HepG2 (cell line): ENCODE data around the gene CD83. TPM values are rescaled to one million over a fixed set of nuclear protein-coding genes. Genes with fewer than 3 reads are reported as not detected.
A peak's percentile ranks its signal among the peaks of the same experiment; 100 is the strongest.

Experiments used
- ARNT2 ChIP-seq: sonication (generic); formaldehyde crosslinking; IDR thresholded peaks from 2 replicates; pipeline ENCODE4 v1.8.0; 2022; ENCODE audit warnings: mild to moderate bottlenecking, low read depth, missing genetic modification reagents, moderate library complexity
- BCL3 ChIP-seq: sonication (generic); formaldehyde crosslinking; IDR thresholded peaks from 2 replicates; pipeline ENCODE4 v1.5.1; 2020; ENCODE audit warnings: mild to moderate bottlenecking, missing genetic modification reagents, moderate library complexity
- FOXO1 ChIP-seq: sonication (generic); formaldehyde crosslinking; IDR thresholded peaks from 2 replicates; pipeline ENCODE4 v1.4.0; 2020; ENCODE audit warnings: missing genetic modification reagents
- HIVEP1 ChIP-seq: sonication (generic); formaldehyde crosslinking; IDR thresholded peaks from 2 replicates; pipeline ENCODE4 v1.4.0; 2020; ENCODE audit warnings: mild to moderate bottlenecking, missing genetic modification reagents
- MXD1 ChIP-seq: sonication (generic); formaldehyde crosslinking; IDR thresholded peaks from 2 replicates; pipeline ENCODE4 v1.4.0; 2020; ENCODE audit warnings: mild to moderate bottlenecking, missing genetic modification reagents
- MZF1 ChIP-seq: sonication (generic); formaldehyde crosslinking; IDR thresholded peaks from 2 replicates; pipeline ENCODE4 v1.8.1; 2023; ENCODE audit warnings: mild to moderate bottlenecking, missing genetic modification reagents, borderline replicate concordance
- SKI ChIP-seq: fragments of 450-650 bp; IDR thresholded peaks from one replicate; pipeline ENCODE4 v1.6.1; 2018; ENCODE audit warnings: mild to moderate bottlenecking; ENCODE audit not compliant: partially characterized antibody
- SKIL ChIP-seq: sonication (generic); formaldehyde crosslinking; IDR thresholded peaks from 2 replicates; pipeline ENCODE4 v1.8.0; 2022; ENCODE audit warnings: missing genetic modification reagents, mild to moderate bottlenecking, moderate library complexity, borderline replicate concordance
- SMYD3 ChIP-seq: sonication (generic); formaldehyde crosslinking; IDR thresholded peaks from 2 replicates; pipeline ENCODE4 v1.8.1; 2023; ENCODE audit warnings: mild to moderate bottlenecking, missing genetic modification reagents
- SRY ChIP-seq: sonication (generic); formaldehyde crosslinking; IDR thresholded peaks from 2 replicates; pipeline ENCODE4 v1.8.0; 2022; ENCODE audit warnings: mild to moderate bottlenecking, missing genetic modification reagents
- ZBTB14 ChIP-seq: sonication (generic); formaldehyde crosslinking; IDR thresholded peaks from 2 replicates; pipeline ENCODE4 v1.4.0; 2020; ENCODE audit warnings: missing genetic modification reagents
- ZNF407 ChIP-seq: sonication (generic); formaldehyde crosslinking; IDR thresholded peaks from one replicate; pipeline ENCODE4 v1.5.1; 2020; ENCODE audit warnings: mild to moderate bottlenecking, missing genetic modification reagents; ENCODE audit errors: not compliant biosample characterization
- ZNF776 ChIP-seq: sonication (generic); formaldehyde crosslinking; IDR thresholded peaks from 2 replicates; pipeline ENCODE4 v1.4.0; 2020; ENCODE audit warnings: mild to moderate bottlenecking, missing genetic modification reagents
- ZNF777 ChIP-seq: sonication (generic); formaldehyde crosslinking; IDR thresholded peaks from 2 replicates; pipeline ENCODE4 v1.4.0; 2020; ENCODE audit warnings: missing genetic modification reagents
- polyA plus RNA-seq, 8 experiments: library from polyadenylated mRNA; depleted of rRNA in 3 of 8; stranded (reverse) in 7 of 8; unstranded in 1 of 8; fragments of >200 nt; fragmentation: Illumina TruSeq in 4 of 8; extraction: Trizol in 4 of 8; gene quantifications; 2 replicates each; pipeline versions ENCODE4 v1.2.1 to v1.2.3, GENCODE V29; 2011 to 2016; ENCODE audit warnings: low read depth in 4 of 8, missing spikeins in 1 of 8, mixed read lengths in 1 of 8; ENCODE audit not compliant: insufficient read depth in 1 of 8
- total RNA-seq, 5 experiments: library from RNA; depleted of rRNA; stranded (reverse); fragments of >200 nt; fragmentation: Illumina TruSeq; extraction: Trizol; gene quantifications; 2 replicates each; pipeline ENCODE4 v1.2.3, GENCODE V29; 2016; ENCODE audit warnings: low read depth in 1 of 5

CD83 gene
- total and polyA plus RNA-seq, 2 of the 13 experiments (the other 11 are each of a cell fraction or from before 2014, with no cell fraction given), result 0.46 to 2.3 TPM

GRCh38 chr6:14117158-14118090 lies at the start of gene CD83 (continued):
- TF ChIP-seq ZNF407 (CRISPR knock-in tag), result peak; percentile 81
- TF ChIP-seq MZF1, result no peak
- peak; percentile 55; the same call in 1 of the 2 replicates for TF ChIP-seq MXD1 (CRISPR knock-in tag)
- peak; percentile 71; the same call in 1 of the 2 replicates for TF ChIP-seq ZNF776
- peak; percentile 16; the same call in 1 of the 2 replicates for TF ChIP-seq FOXO1 (CRISPR knock-in tag)
- TF ChIP-seq SKI, result no peak
- peak; percentile 71 for TF ChIP-seq ZNF777
- peak; percentile 82 for TF ChIP-seq ZBTB14 (CRISPR knock-in tag)
- TF ChIP-seq BCL3 (CRISPR knock-in tag), result peak; percentile 95; the same call in 1 of the 2 replicates
- TF ChIP-seq SMYD3 (CRISPR knock-in tag), result no peak
- peak; percentile 94 for TF ChIP-seq HIVEP1 (CRISPR knock-in tag)
- no peak for TF ChIP-seq SKIL
- TF ChIP-seq SRY, result peak; percentile 58; the same call in 1 of the 2 replicates
- peak; percentile 31; the same call in 1 of the 2 replicates for TF ChIP-seq ARNT2 (CRISPR knock-in tag)
